HG03103 (cell line): ENCODE measurements around the gene ZNF808.
"Not testable (repeated sequence)": the region's sequence is repeated elsewhere in the genome, so short reads cannot be mapped to it uniquely, and the experiment has no call there.

ENCODE experiments used
- ATAC-seq: cut with Tn5 transposase; IDR thresholded peaks from one replicate; pipeline ENCODE4 v1.9.1; 2021; ENCODE audit warnings: low read depth; ENCODE audit not compliant: unreplicated experiment

The ZNF808 gene

GRCh38 chr19:52527134-52527955, at the start of gene ZNF808:
ZNF808 (plus strand) TSS chr19:52527668; CDS start chr19:52543285, 15,617 bp downstream.
- peak; percentile 71 for ATAC-seq

- not testable (repeated sequence) for ATAC-seq
These were observed 43.2 kb upstream of the ZNF808 start for GRCh38 chr19:52484111-52484743.

GRCh38 chr19:52485064-52485463, 42.4 kb upstream of the ZNF808 start:
- not testable (repeated sequence) for ATAC-seq

GRCh38 chr19:52485561-52486240, 41.8 kb upstream of the ZNF808 start:
- not testable (repeated sequence) for ATAC-seq

- ATAC-seq = no peak
These were observed 35.1 kb upstream of the ZNF808 start for GRCh38 chr19:52492201-52492993.

- ATAC-seq = no peak
These were observed 34.4 kb upstream of the ZNF808 start for GRCh38 chr19:52492994-52493470.

GRCh38 chr19:52494518-52494917, 33.0 kb upstream of the ZNF808 start:
- no peak for ATAC-seq

- no peak for ATAC-seq
These were observed 28.9 kb upstream of the ZNF808 start for GRCh38 chr19:52498571-52498970.

GRCh38 chr19:52500474-52500873, 27.0 kb upstream of the ZNF808 start:
- ATAC-seq = not testable (repeated sequence)

- not testable (repeated sequence) for ATAC-seq
These were observed 26.5 kb upstream of the ZNF808 start for GRCh38 chr19:52500991-52501390.

- ATAC-seq = no peak
These were observed 20.2 kb upstream of the ZNF808 start for GRCh38 chr19:52507266-52507665.

GRCh38 chr19:52516191-52516590, 11.3 kb upstream of the ZNF808 start:
- ATAC-seq = no peak

- ATAC-seq = no peak
These were observed 8.8 kb upstream of the ZNF808 start for GRCh38 chr19:52518646-52519045.

- ATAC-seq = not testable (repeated sequence)
These were observed 8.3 kb upstream of the ZNF808 start for GRCh38 chr19:52519175-52519574.

GRCh38 chr19:52520013-52520412, 7.5 kb upstream of the ZNF808 start:
- ATAC-seq = no peak

GRCh38 chr19:52522551-52522950, 4.9 kb upstream of the ZNF808 start:
- no peak for ATAC-seq

GRCh38 chr19:52524086-52524485, 3.4 kb upstream of the ZNF808 start:
- ATAC-seq = no peak

- no peak for ATAC-seq
These were observed 486 bp downstream of the ZNF808 start for GRCh38 chr19:52527956-52528351.

GRCh38 chr19:52532480-52532879, 5.0 kb downstream of the ZNF808 start:
- no peak for ATAC-seq

GRCh38 chr19:52533901-52534300, 6.4 kb downstream of the ZNF808 start:
- no peak for ATAC-seq
